Tibial nerve (tissue), 4 donors: Measurements from ENCODE around the gene MCUB. TPM values are rescaled to one million over a fixed set of nuclear protein-coding genes. Genes with fewer than 3 reads are reported as not detected.
"Not testable (repeated sequence)": the region's sequence is repeated elsewhere in the genome, so short reads cannot be mapped to it uniquely, and the experiment has no call there.

Source experiments
- DNase-seq, 2 donors: peaks; one replicate each; pipeline ENCODE4 v3.0.0-alpha.2; 2019; ENCODE audit warnings: low spot score in 2 of 2
- H3K27ac ChIP-seq, 4 donors: fragments of 200-600 bp; sonication (generic) in 3 of 4; one replicate each; pipeline ENCODE4 v1.5.1; 2017 to 2019; ENCODE audit warnings: mild to moderate bottlenecking in 1 of 4
- H3K27me3 ChIP-seq, 2 donors: fragments of 200-600 bp; sonication (generic) in 1 of 2; one replicate each; pipeline versions ENCODE4 v1.5.1 to v1.6.0; 2017 to 2019
- H3K36me3 ChIP-seq, 3 donors: fragments of 200-600 bp; sonication (generic); one replicate each; pipeline ENCODE4 v1.5.1; 2018 to 2019
- H3K4me1 ChIP-seq, 4 donors: fragments of 200-600 bp; sonication (generic) in 3 of 4; one replicate each; pipeline ENCODE4 v1.5.1; 2017 to 2019
- H3K4me3 ChIP-seq, 4 donors: fragments of 200-600 bp; sonication (generic) in 3 of 4; one replicate each; pipeline ENCODE4 v1.5.1; 2017 to 2019; ENCODE audit warnings: mild to moderate bottlenecking in 1 of 4, moderate library complexity in 1 of 4
- H3K9me3 ChIP-seq, 4 donors: fragments of 200-600 bp; sonication (generic) in 3 of 4; one replicate each; pipeline ENCODE4 v1.5.1; 2017 to 2019
- CTCF ChIP-seq, 5 experiments: fragments of 200-600 bp in 3 of 5; fragments of 450-650 bp in 2 of 5; sonication (generic) in 3 of 5; IDR thresholded peaks; one replicate each; pipeline ENCODE4 v1.5.1; 2016 to 2019; ENCODE audit warnings: antibody characterized with exemption in 5 of 5, mild to moderate bottlenecking in 3 of 5, moderate library complexity in 2 of 5
- EP300 ChIP-seq, 2 donors: sonication (generic); formaldehyde crosslinking; IDR thresholded peaks; one replicate each; pipeline ENCODE4 v1.6.1; 2017; ENCODE audit warnings: antibody characterized with exemption in 2 of 2, mild to moderate bottlenecking in 1 of 2
- POLR2A ChIP-seq, 2 donors: fragments of 450-650 bp; IDR thresholded peaks; one replicate each; pipeline ENCODE4 v1.6.1; 2017; ENCODE audit warnings: antibody characterized with exemption in 2 of 2, mild to moderate bottlenecking in 2 of 2, moderate library complexity in 2 of 2
- WGBS, 2 donors: methylation state at CpG; one replicate each; pipeline ENCODE4 v1.1.5; 2018; 5-methylcytosine and 5-hydroxymethylcytosine counted together
- total RNA-seq, 4 donors: library from RNA; depleted of rRNA; stranded (reverse); fragments of >200 nt; gene quantifications; one replicate each; pipeline ENCODE4 v1.1.0, GENCODE V29; 2016

MCUB gene
- total RNA-seq, 4 donors from 2014 or later: 15.5 to 57.3 (median 24.4) TPM

GRCh38 chr4:109675181-109675580, 115.1 kb downstream of the MCUB start:
- TF ChIP-seq POLR2A (IDR thresholded peaks at IDR 0.05) (no peak), CTCF (IDR thresholded peaks at IDR 0.05) (no peak), EP300 (IDR thresholded peaks at IDR 0.05) (no peak)
- Histone ChIP-seq H3K4me1 (no peaks in the 10 kb centered on the region), H3K4me3 (no peak overlapping the region), H3K9me3 (peaks cover 0 to 17% (median 2%) of the 10 kb centered on the region in 4 donors), H3K27ac (no peak overlapping the region), H3K36me3 (peaks cover 0 to 7% (median 0%) of the 10 kb centered on the region in 3 donors), H3K27me3 (no peaks in the 10 kb centered on the region)
- WGBS, 2 donors: 83% methylated on average over 3 of the region's 3 CpGs
- DNase-seq: no peak

DNA sequence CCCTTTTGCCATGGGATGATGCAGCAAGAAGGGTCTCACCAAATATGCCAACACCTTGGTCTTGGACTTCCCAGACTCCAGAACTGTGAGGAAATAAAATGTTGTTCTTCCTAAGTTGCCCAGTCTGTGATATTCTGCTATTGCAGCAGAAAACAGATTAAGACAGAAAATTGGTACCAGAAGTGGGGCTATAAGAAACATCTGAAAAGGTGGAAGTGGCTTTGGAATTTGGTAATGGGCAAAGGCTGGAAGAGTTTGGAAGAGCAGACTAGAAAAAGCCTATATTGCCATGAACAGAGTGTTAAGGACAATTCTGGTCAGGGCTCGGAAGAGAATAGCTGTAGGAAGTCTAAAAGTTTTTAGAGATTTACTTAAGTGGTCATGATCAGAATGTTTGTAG, 115.8 kb downstream of the MCUB start:
- H3K36me3 ChIP-seq: peaks cover 0 to 11% (median 0%) of the 10 kb centered on the region in 3 donors
- WGBS, 2 donors: 95 to 96% methylated on average over 1 of the region's 1 CpG
- H3K27me3 ChIP-seq: no peaks in the 10 kb centered on the region
- no peak for TF ChIP-seq CTCF (IDR thresholded peaks at IDR 0.05)
- no peak for TF ChIP-seq POLR2A (IDR thresholded peaks at IDR 0.05)
- TF ChIP-seq EP300 (IDR thresholded peaks at IDR 0.05): no peak
- H3K27ac ChIP-seq: no peak overlapping the region
- H3K4me1 ChIP-seq: no peaks in the 10 kb centered on the region
- no peak overlapping the region for H3K4me3 ChIP-seq
- DNase-seq: no peak
- H3K9me3 ChIP-seq: peaks cover 0 to 14% (median 2%) of the 10 kb centered on the region in 4 donors

DNA sequence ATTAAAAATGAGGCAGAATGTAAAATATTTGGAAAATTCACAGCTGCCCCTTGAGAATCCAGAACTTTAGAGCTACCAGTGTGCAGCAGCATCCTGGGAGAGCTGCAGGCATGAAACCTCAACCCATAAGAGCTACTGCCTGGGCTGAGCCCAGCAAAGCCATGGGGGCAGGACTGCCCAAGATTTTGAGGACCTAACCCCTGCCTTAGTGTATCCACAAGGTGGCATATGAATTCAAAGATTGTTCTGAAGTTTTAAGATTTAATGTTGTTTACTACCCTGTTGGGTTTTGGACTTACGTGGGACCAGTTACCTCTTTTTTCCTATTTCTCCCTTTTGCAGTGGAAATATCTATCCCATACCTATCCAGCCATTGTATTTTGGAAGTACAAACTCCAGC, 116.8 kb downstream of the MCUB start:
- H3K36me3 ChIP-seq: peaks cover 0 to 11% (median 0%) of the 10 kb centered on the region in 3 donors
- no peaks in the 10 kb centered on the region for H3K27me3 ChIP-seq
- H3K4me3 ChIP-seq: no peak overlapping the region
- DNase-seq: no peak
- peaks cover 0 to 5% (median 0%) of the 10 kb centered on the region in 4 donors for H3K9me3 ChIP-seq
- no peak overlapping the region for H3K27ac ChIP-seq
- TF ChIP-seq EP300 (IDR thresholded peaks at IDR 0.05): no peak
- TF ChIP-seq POLR2A (IDR thresholded peaks at IDR 0.05): no peak
- TF ChIP-seq CTCF (IDR thresholded peaks at IDR 0.05): no peak
- H3K4me1 ChIP-seq: no peaks in the 10 kb centered on the region
- WGBS, 2 donors: 87 to 90% methylated on average over 1 of the region's 1 CpG

DNA sequence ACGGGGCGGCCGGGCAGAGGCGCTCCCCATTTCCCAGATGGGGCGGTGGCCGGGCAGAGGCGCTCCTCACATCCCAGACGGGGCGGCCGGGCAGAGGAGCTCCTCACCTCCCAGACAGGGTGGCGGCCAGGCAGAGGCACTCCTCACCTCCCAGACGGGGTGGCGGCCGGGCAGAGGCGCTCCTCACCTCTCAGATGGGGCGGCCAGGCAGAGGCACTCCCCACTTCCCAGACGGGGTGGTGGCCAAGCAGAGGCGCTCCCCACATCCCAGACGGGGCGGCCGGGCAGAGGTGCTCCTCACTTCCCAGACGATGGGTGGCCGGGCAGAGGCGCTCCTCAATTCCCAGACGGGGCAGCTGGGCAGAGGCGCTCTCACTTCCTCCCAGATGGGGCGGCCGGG, 118.4 kb downstream of the MCUB start:
- DNase-seq, H3K4me1 ChIP-seq, H3K27me3 ChIP-seq, H3K9me3 ChIP-seq, H3K4me3 ChIP-seq, H3K27ac ChIP-seq: not testable (repeated sequence)
- 97% methylated on average over 18 to 23 of the region's 28 CpGs for WGBS, 2 donors
- peaks cover 0 to 16% (median 0%) of the 10 kb centered on the region in 3 donors for H3K36me3 ChIP-seq

DNA sequence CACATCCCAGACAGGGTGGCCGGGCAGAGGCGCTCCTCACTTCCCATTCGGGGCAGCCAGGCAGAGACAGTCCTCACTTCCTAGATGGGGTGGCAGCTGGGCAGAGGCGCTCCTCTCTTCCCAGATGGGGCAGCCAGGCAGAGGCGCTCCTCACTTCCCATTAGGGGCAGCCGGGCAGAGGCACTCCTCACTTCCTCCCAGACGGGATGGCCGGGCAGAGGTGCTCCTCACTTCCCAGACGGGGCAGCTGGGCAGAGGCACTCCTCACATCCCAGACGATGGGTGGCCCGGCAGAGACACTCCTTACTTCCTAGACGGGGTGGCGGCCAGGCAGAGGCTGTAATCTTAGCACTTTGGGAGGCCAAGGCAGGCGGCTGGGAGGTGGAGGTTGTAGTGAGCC, 118.9 kb downstream of the MCUB start:
- H3K4me1 ChIP-seq, H3K27ac ChIP-seq, DNase-seq, H3K4me3 ChIP-seq, H3K9me3 ChIP-seq, H3K27me3 ChIP-seq: not testable (repeated sequence)
- H3K36me3 ChIP-seq: peaks cover 0 to 16% (median 0%) of the 10 kb centered on the region in 3 donors
- WGBS, 2 donors: 95 to 100% methylated on average over 6 to 9 of the region's 14 CpGs

DNA sequence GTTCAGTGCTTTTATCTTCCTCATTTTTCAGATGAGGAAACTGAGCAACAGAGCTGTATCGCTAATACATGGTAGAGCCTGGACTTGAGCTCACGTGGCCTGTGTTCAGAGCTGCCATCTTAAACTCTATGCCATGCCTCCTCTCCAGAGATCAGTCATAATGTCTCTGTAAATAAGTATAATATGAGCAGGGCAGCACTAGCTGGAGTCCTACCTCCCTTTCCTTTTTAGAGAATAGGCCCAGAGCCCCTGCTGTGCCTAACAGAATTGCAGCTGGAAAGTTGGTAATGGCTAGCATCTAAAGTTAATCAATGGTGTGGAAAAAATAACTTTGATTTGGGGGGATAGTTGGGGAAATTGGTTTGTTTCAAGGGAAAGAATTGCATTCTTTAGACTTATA, 122.8 kb downstream of the MCUB start:
- TF ChIP-seq EP300 (IDR thresholded peaks at IDR 0.05) (no peak), CTCF (IDR thresholded peaks at IDR 0.05) (no peak), POLR2A (IDR thresholded peaks at IDR 0.05) (no peak)
- Histone ChIP-seq H3K27ac (no peak overlapping the region), H3K27me3 (no peaks in the 10 kb centered on the region), H3K9me3 (peaks cover 0 to 5% (median 0%) of the 10 kb centered on the region in 4 donors), H3K4me3 (no peak overlapping the region), H3K4me1 (no peaks in the 10 kb centered on the region), H3K36me3 (peaks cover 0 to 52% (median 0%) of the 10 kb centered on the region in 3 donors)
- WGBS, 2 donors: 95 to 96% methylated on average over 2 of the region's 2 CpGs
- no peak for DNase-seq
